K562 (cell line): Measurements from ENCODE around the gene COL6A2. TPM values are rescaled to one million over a fixed set of nuclear protein-coding genes. Genes with fewer than 3 reads are reported as not detected.

Experiments used
- ATAC-seq: fragments of 200-7000 bp; cut with Tn5 transposase; 3 replicates; pipeline ENCODE4 v1.9.1; 2020; ENCODE audit warnings: moderate library complexity
- BruUV-seq: library from RNA; stranded (reverse); fragments of 400-500 nt; replicated peaks from 2 replicates; lab custom pipeline; 2021; lab: Mats Ljungman, UMichigan
- CTCF ChIA-PET: fragments of 300-600 bp; formaldehyde crosslinking; extraction: SDS; loops from one replicate; lab custom pipeline; 2021; ENCODE audit warnings: low intra/inter-chr PET ratio; lab: Yijun Ruan, JAX
- POLR2A ChIA-PET: fragments of 300-600, 350-650 bp; sonication (Branson Sonifier 250); formaldehyde crosslinking; extraction: SDS; loops from one replicate; lab custom pipeline; 2021; ENCODE audit warnings: antibody characterized with exemption, inconsistent platforms; lab: Yijun Ruan, JAX
- DNase-seq, 4 experiments: peaks; one replicate each; pipeline versions ENCODE4 v3.0.0 to v3.0.0-alpha.2; 2011 to 2018; ENCODE audit warnings: low spot score in 3 of 4, mixed read lengths in 3 of 4; ENCODE audit errors: extremely low read depth in 1 of 4
- FAIRE-seq: peaks from 2 replicates; lab custom pipeline; 2011; peaks lifted over from hg19 to GRCh38; lab: Jason Lieb, UNC
- H2AFZ ChIP-seq: 2 replicates; pipeline ENCODE4 v1.6.0; 2011; ENCODE audit warnings: low read depth, low read length, control low read depth, inconsistent platforms
- H3K27ac ChIP-seq: fragments of 200-600 bp; 3 replicates; pipeline ENCODE4 v1.8.0; 2011; ENCODE audit warnings: low read depth, mild to moderate bottlenecking, control low read depth, inconsistent platforms, low read length, moderate library complexity, mixed read lengths; ENCODE audit errors: extremely low read depth
- H3K27me3 ChIP-seq, 2 experiments: fragments of 300-600 bp in 1 of 2; 2 replicates in 1 of 2; 3 replicates in 1 of 2; pipeline versions ENCODE4 v1.6.0 to v1.8.0; 2011; ENCODE audit warnings: inconsistent platforms in 2 of 2, low read length in 2 of 2, mild to moderate bottlenecking in 1 of 2, mixed read lengths in 1 of 2, moderate library complexity in 1 of 2; ENCODE audit not compliant: control insufficient read depth in 2 of 2, insufficient read depth in 2 of 2
- H3K36me3 ChIP-seq: fragments of 300-600 bp; 3 replicates; pipeline ENCODE4 v1.8.0; 2011; ENCODE audit warnings: mild to moderate bottlenecking, low read length, inconsistent platforms; ENCODE audit not compliant: control insufficient read depth, insufficient read depth
- H3K4me1 ChIP-seq, 2 experiments: fragments of 200-600 bp in 1 of 2; replicated peaks in 1 of 2; 2 replicates in 1 of 2; 3 replicates in 1 of 2; pipeline versions ENCODE4 v1.5.1 to v1.8.0; 2011; ENCODE audit warnings: inconsistent platforms in 2 of 2, low read length in 2 of 2, mild to moderate bottlenecking in 1 of 2, mixed read lengths in 1 of 2, moderate library complexity in 1 of 2; ENCODE audit not compliant: control insufficient read depth in 2 of 2, insufficient read depth in 2 of 2
- H3K4me2 ChIP-seq: 2 replicates; pipeline ENCODE4 v1.6.1; 2011; ENCODE audit warnings: low read length, control low read depth, inconsistent platforms, mixed read lengths; ENCODE audit not compliant: insufficient read depth
- H3K4me3 ChIP-seq: fragments of 200-600 bp; sonication (generic), shearing (Covaris generic); 2 replicates; pipeline ENCODE4 v1.5.1; 2016; ENCODE audit warnings: control low read depth, inconsistent platforms
- H3K79me2 ChIP-seq: fragments of 200-600 bp; 3 replicates; pipeline ENCODE4 v1.8.0; 2011; ENCODE audit warnings: low read length, inconsistent platforms; ENCODE audit not compliant: control insufficient read depth, insufficient read depth
- H3K9ac ChIP-seq, 2 experiments: 2 replicates each; pipeline versions ENCODE4 v1.6.0 to v1.6.1; 2011; ENCODE audit warnings: low read depth in 2 of 2, low read length in 2 of 2, control low read depth in 1 of 2, inconsistent platforms in 1 of 2, mild to moderate bottlenecking in 1 of 2, mixed read lengths in 1 of 2; ENCODE audit not compliant: insufficient read depth in 1 of 2
- H3K9me1 ChIP-seq: one replicate; pipeline ENCODE4 v1.6.0; 2011; ENCODE audit warnings: inconsistent platforms, mild to moderate bottlenecking, low read length, moderate library complexity; ENCODE audit not compliant: control insufficient read depth, insufficient read depth
- H3K9me3 ChIP-seq: replicated peaks from 2 replicates; pipeline ENCODE4 v1.5.1; 2011; ENCODE audit warnings: low read depth, low read length, inconsistent platforms; ENCODE audit not compliant: control insufficient read depth, insufficient read depth
- H4K20me1 ChIP-seq: replicated peaks from 2 replicates; pipeline ENCODE4 v1.6.1; 2011; ENCODE audit warnings: low read length, inconsistent platforms, mixed read lengths; ENCODE audit not compliant: control insufficient read depth, insufficient read depth
- CHD7 ChIP-seq: fragments of 200-600 bp; sonication (generic); IDR thresholded peaks from one replicate; pipeline ENCODE4 v1.6.1; 2012; ENCODE audit warnings: mild to moderate bottlenecking, low read depth, low read length, inconsistent platforms
- EHMT2 ChIP-seq: fragments of 450-650 bp; IDR thresholded peaks from 2 replicates; pipeline ENCODE4 v1.6.1; 2018; ENCODE audit warnings: antibody characterized with exemption
- NONO ChIP-seq, 2 experiments: fragments of 200-400 bp in 1 of 2; fragments of 450-650 bp in 1 of 2; formaldehyde crosslinking in 1 of 2; IDR thresholded peaks; 2 replicates each; pipeline ENCODE4 v1.6.1; 2017; ENCODE audit warnings: low read depth in 2 of 2, mild to moderate bottlenecking in 2 of 2, moderate library complexity in 2 of 2, low read length in 1 of 2
- PHTF2 ChIP-seq: fragments of 250-450 bp; sonication (Bioruptor Pico); IDR thresholded peaks from 2 replicates; pipeline ENCODE4 v1.5.0; 2021; ENCODE audit warnings: mild to moderate bottlenecking
- ZBTB1 ChIP-seq: sonication (generic); formaldehyde crosslinking; IDR thresholded peaks from 2 replicates; pipeline ENCODE4 v1.8.1; 2023; ENCODE audit warnings: missing genetic modification reagents, low read depth, mild to moderate bottlenecking, borderline replicate concordance
- ZBTB34 ChIP-seq: fragments of 250-450 bp; sonication (Bioruptor Pico); IDR thresholded peaks from 2 replicates; pipeline ENCODE4 v1.8.0; 2021; ENCODE audit warnings: mild to moderate bottlenecking, moderate library complexity
- ZNF274 ChIP-seq: IDR thresholded peaks from 2 replicates; pipeline ENCODE4 v1.6.1; 2011; ENCODE audit warnings: low read depth, mild to moderate bottlenecking, low read length, moderate library complexity, borderline replicate concordance
- ZNF384 ChIP-seq: IDR thresholded peaks from 2 replicates; pipeline ENCODE4 v1.6.1; 2012; ENCODE audit warnings: low read depth, low read length, improper control_type of control experiment
- ZNF780A ChIP-seq: fragments of 250-450 bp; sonication (Bioruptor Pico); IDR thresholded peaks from 2 replicates; pipeline ENCODE4 v1.5.0; 2021; ENCODE audit warnings: mild to moderate bottlenecking
- WGBS: fragments of 100-300 bp; shearing (Covaris generic); methylation state at CpG from one replicate; pipeline ENCODE4 v1.1.6; 2016; ENCODE audit warnings: low coverage, mixed read lengths; ENCODE audit not compliant: insufficient coverage; ENCODE audit errors: missing lambda C conversion rate; 5-methylcytosine and 5-hydroxymethylcytosine counted together
- in situ Hi-C: fragments of 300-500 bp; cut with MboI; formaldehyde crosslinking; loops from 4 replicates; pipeline ENCODE4 v1.15.0; 2018; ENCODE audit warnings: inconsistent platforms, mixed read lengths
- intact Hi-C: fragments of 100-400 bp; cut with micrococcal nuclease; formaldehyde crosslinking; loops from 2 replicates; pipeline ENCODE4 v1.14.2; 2022
- polyA plus RNA-seq, 8 experiments: library from polyadenylated mRNA; depleted of rRNA in 4 of 8; stranded (reverse) in 5 of 8; unstranded in 3 of 8; fragments of >200 nt; fragmentation: Nextera tagmentation in 2 of 8; fragmentation: Illumina TruSeq in 1 of 8; extraction: Ambion mirVana in 2 of 8; extraction: Trizol in 1 of 8; gene quantifications; 2 replicates each; pipeline versions ENCODE4 v1.2.1 to v1.2.3, GENCODE V29; 2011 to 2014; ENCODE audit warnings: inconsistent platforms in 1 of 8, missing spikeins in 1 of 8
- total RNA-seq, 7 experiments: library from RNA; depleted of rRNA in 6 of 7; stranded (reverse); fragments of >200 nt in 6 of 7; fragmentation: Illumina TruSeq in 2 of 7; extraction: Trizol in 2 of 7; gene quantifications; 2 replicates each; pipeline versions ENCODE4 v1.2.1 to v1.2.3, GENCODE V29; 2011 to 2021; ENCODE audit warnings: low replicate concordance in 1 of 7

Gene COL6A2
- total and polyA plus RNA-seq, 9 of the 15 experiments (the other 6 are each of a cell fraction or from before 2014, with no cell fraction given): 0.07 to 1.1 (median 0.24) TPM; not detected in 3

GRCh38 chr21:46050668-46051378 lies 47.1 kb upstream of the COL6A2 start:
- in situ Hi-C loops: no loop called here
- DNase-seq (no peak), FAIRE-seq (no peak), ATAC-seq (no peak)
- Histone ChIP-seq H4K20me1 (no peaks in the 10 kb centered on the region), H3K4me2 (no peak overlapping the region), H3K27ac (no peak overlapping the region), H2AFZ (no peak overlapping the region), H3K4me3 (no peak overlapping the region), H3K9ac (no peak overlapping the region), H3K36me3 (no peaks in the 10 kb centered on the region), H3K4me1 (peaks cover 0 to 22% of the 10 kb centered on the region in 2 experiments; a peak in 1 of 5 replicates), H3K79me2 (no peaks in the 10 kb centered on the region), H3K9me1 (no peaks in the 10 kb centered on the region), H3K9me3 (no peaks in the 10 kb centered on the region), H3K27me3 (peaks cover 8 to 38% of the 10 kb centered on the region in 2 experiments; a peak in 4 of 5 replicates)
- ChIA-PET POLR2A (no interaction called here), CTCF (no interaction called here)
- no TSS peak for BruUV-seq
- intact Hi-C loops: no loop called here
- WGBS: 17% methylated on average over 22 of the region's 22 CpGs
- TF ChIP-seq ZNF384: no peak
- TF ChIP-seq ZBTB1 (CRISPR knock-in tag): no peak
- no peak for TF ChIP-seq CHD7
- TF ChIP-seq NONO (IDR thresholded peaks at IDR 0.05; ENCODE audit: low read depth in 2 of 2, low read length in 1 of 2): no peak
- no peak for TF ChIP-seq ZBTB34 (CRISPR knock-in tag)
- TF ChIP-seq PHTF2 (CRISPR knock-in tag): no peak
- TF ChIP-seq ZNF274: no peak
- TF ChIP-seq EHMT2: no peak
- TF ChIP-seq ZNF780A: no peak
